ENCODE results near the gene GSG1L. TPM values are rescaled to one million over a fixed set of nuclear protein-coding genes. Genes with fewer than 3 reads are reported as not detected.

GSG1L gene
- total RNA-seq, 1 donor from 2014 or later, result not detected

GRCh38 chr16:27738596-27738995 is 324.9 kb downstream of the GSG1L start:
- no peak overlapping the region for H3K4me3 ChIP-seq (ENCODE audit: low read depth, low read length)
- H3K27me3 ChIP-seq (ENCODE audit: control insufficient read depth, insufficient read depth, low read length), result no peaks in the 10 kb centered on the region
- no peak for DNase-seq (ENCODE audit: low read depth)
- peaks cover 1% of the 10 kb centered on the region for H3K36me3 ChIP-seq (ENCODE audit: control insufficient read depth, insufficient read depth, low read length)
- no peak for TF ChIP-seq CTCF (IDR thresholded peaks at IDR 0.05; ENCODE audit: insufficient read depth, low read length, poor library complexity, severe bottlenecking)

Other genes starting within 250 kb of the GSG1L start
- gene XPO6, start 148.3 kb upstream of the GSG1L start, total RNA-seq, result 61.9 and 100 TPM in 2 replicates
- 10.5 and 12.9 TPM in 2 replicates for gene SBK1, start 228.8 kb upstream of the GSG1L start, total RNA-seq

All from kidney epithelial cell (primary cell).